Common myeloid progenitor, CD34-positive (primary cell): ENCODE data around the gene ROM1.

Experiments used
- CTCF ChIA-PET: fragments of 350-600 bp; sonication (Branson Sonifier 250); formaldehyde crosslinking; loops from one replicate; lab custom pipeline; 2021; ENCODE audit warnings: antibody characterized with exemption; lab: Charles Lee
- POLR2A ChIA-PET: fragments of 350-600 bp; sonication (Branson Sonifier 250); formaldehyde crosslinking; loops from one replicate; lab custom pipeline; 2021; ENCODE audit warnings: antibody characterized with exemption; lab: Charles Lee
- DNase-seq, 3 donors: peaks; one replicate each; pipeline versions ENCODE4 v3.0.0 to v3.0.0-alpha.2; 2013
- H3K27ac ChIP-seq, 2 experiments: 1 replicate in 1 of 2; 2 replicates in 1 of 2; pipeline ENCODE4 v1.7.0; 2013; ENCODE audit warnings: inconsistent platforms in 2 of 2, low read length in 2 of 2, mild to moderate bottlenecking in 2 of 2, low read depth in 1 of 2, moderate library complexity in 1 of 2; ENCODE audit not compliant: severe bottlenecking in 2 of 2, insufficient read depth in 1 of 2, poor library complexity in 1 of 2
- H3K27me3 ChIP-seq, 5 experiments: replicated peaks in 2 of 5; 1 replicate in 3 of 5; 2 replicates in 2 of 5; pipeline versions ENCODE4 v1.6.1 to v1.7.0; 2013; ENCODE audit warnings: low read length in 4 of 5, mild to moderate bottlenecking in 2 of 5, moderate library complexity in 2 of 5, inconsistent platforms in 1 of 5; ENCODE audit not compliant: insufficient read depth in 5 of 5, control insufficient read depth in 4 of 5
- H3K36me3 ChIP-seq, 4 experiments: 1 replicate in 2 of 4; 2 replicates in 2 of 4; pipeline versions ENCODE4 v1.6.1 to v1.7.0; 2013; ENCODE audit warnings: low read length in 3 of 4, control low read depth in 1 of 4, mild to moderate bottlenecking in 1 of 4; ENCODE audit not compliant: control insufficient read depth in 4 of 4, insufficient read depth in 4 of 4
- H3K4me1 ChIP-seq, 4 experiments: 1 replicate in 3 of 4; 2 replicates in 1 of 4; pipeline versions ENCODE4 v1.6.1 to v1.7.1; 2013; ENCODE audit warnings: low read length in 3 of 4, mild to moderate bottlenecking in 3 of 4, control low read depth in 1 of 4, inconsistent platforms in 1 of 4, moderate library complexity in 1 of 4; ENCODE audit not compliant: control insufficient read depth in 4 of 4, insufficient read depth in 4 of 4; ENCODE audit errors: control extremely low read depth in 1 of 4
- H3K4me3 ChIP-seq, 7 experiments: 1 replicate in 4 of 7; 2 replicates in 3 of 7; pipeline versions ENCODE4 v1.5.1 to v1.7.0; 2013; ENCODE audit warnings: mild to moderate bottlenecking in 7 of 7, low read length in 6 of 7, moderate library complexity in 6 of 7, inconsistent platforms in 2 of 7, low read depth in 2 of 7, control low read depth in 1 of 7; ENCODE audit not compliant: insufficient read depth in 4 of 7, control insufficient read depth in 1 of 7; ENCODE audit errors: extremely low read depth in 1 of 7
- H3K9me3 ChIP-seq, 5 experiments: 1 replicate in 4 of 5; 2 replicates in 1 of 5; pipeline versions ENCODE4 v1.6.1 to v1.7.1; 2013; ENCODE audit warnings: low read length in 4 of 5, mild to moderate bottlenecking in 2 of 5, inconsistent platforms in 1 of 5, low read depth in 1 of 5, moderate library complexity in 1 of 5; ENCODE audit not compliant: control insufficient read depth in 4 of 5, insufficient read depth in 2 of 5; ENCODE audit errors: control extremely low read depth in 1 of 5
- WGBS: methylation state at CpG from one replicate; pipeline ENCODE4 v1.1.5; 2013; ENCODE audit not compliant: insufficient coverage; 5-methylcytosine and 5-hydroxymethylcytosine counted together

Gene ROM1

GRCh38 chr11:62602141-62603071, 10.7 kb upstream of the ROM1 start:
- DNase-seq: peak in 2 of 3 donors; percentile 45 to 54
- peak overlapping the region; percentile 51 to 97 (median 72) for H3K4me3 ChIP-seq
- H3K4me1 ChIP-seq: peaks cover 18 to 43% (median 33%) of the 10 kb centered on the region in 4 experiments
- 40% methylated on average over 81 of the region's 96 CpGs for WGBS
- no peaks in the 10 kb centered on the region for H3K27me3 ChIP-seq
- peak overlapping the region in 1 of 2 experiments; percentile 94 for H3K27ac ChIP-seq
- ChIA-PET CTCF (interaction anchor here (0.9 to 4.1 kb wide), 8 partner anchors 8 to 178 kb away, joined by 3 to 21 read pairs (median 8); partner anchors contain the start of genes EML3, GNG3, ROM1 and TUT1), POLR2A (interaction anchor here (0.8 to 3.3 kb wide), 4 partner anchors 10 to 239 kb away, joined by 4 to 30 read pairs (median 8); partner anchors contain the start of genes EEF1G, EML3, ROM1 and TUT1)
- H3K36me3 ChIP-seq: peaks cover 5 to 64% (median 43%) of the 10 kb centered on the region in 4 experiments
- H3K9me3 ChIP-seq: no peaks in the 10 kb centered on the region

GRCh38 chr11:62603072-62603408, 10.0 kb upstream of the ROM1 start:
- ChIA-PET POLR2A (interaction anchor here (3.1 to 3.3 kb wide), 2 partner anchors 10 to 11 kb away, joined by 10 to 30 read pairs; partner anchors contain the start of genes EML3, ROM1 and TUT1), CTCF (interaction anchor here (0.8 to 4.1 kb wide), 5 partner anchors 8 to 178 kb away, joined by 3 to 21 read pairs (median 7); partner anchors contain the start of genes EML3, ROM1 and TUT1)
- H3K27me3 ChIP-seq: no peaks in the 10 kb centered on the region
- H3K4me3 ChIP-seq: peak overlapping the region in 1 of 7 experiments; percentile 94
- H3K4me1 ChIP-seq: peaks cover 18 to 48% (median 39%) of the 10 kb centered on the region in 4 experiments
- H3K36me3 ChIP-seq: peaks cover 3 to 58% (median 37%) of the 10 kb centered on the region in 4 experiments
- 98% methylated on average over 13 of the region's 13 CpGs for WGBS
- H3K9me3 ChIP-seq: no peaks in the 10 kb centered on the region
- no peak overlapping the region for H3K27ac ChIP-seq
- DNase-seq: no peak

- Histone ChIP-seq H3K36me3 (peaks cover 4 to 58% (median 37%) of the 10 kb centered on the region in 4 experiments), H3K4me1 (peaks cover 16 to 48% (median 39%) of the 10 kb centered on the region in 4 experiments), H3K9me3 (no peaks in the 10 kb centered on the region), H3K27me3 (no peaks in the 10 kb centered on the region), H3K27ac (no peak overlapping the region), H3K4me3 (no peak overlapping the region)
- WGBS: 81% methylated on average over 6 of the region's 8 CpGs
- peak in 2 of 3 donors; percentile 45 to 58 for DNase-seq
- ChIA-PET CTCF (interaction anchor here (0.8 to 4.1 kb wide), 5 partner anchors 9 to 179 kb away, joined by 3 to 21 read pairs (median 5); partner anchors contain the start of genes B3GAT3 and TUT1), POLR2A (interaction anchor here (3.1 kb wide), 1 partner anchor 9 kb away, joined by 10 read pairs; the partner anchor contains the start of genes EML3 and ROM1)
These were observed 9.2 kb upstream of the ROM1 start for GRCh38 chr11:62603776-62604299.

- DNase-seq: no peak
- peaks cover 10 to 48% (median 33%) of the 10 kb centered on the region in 4 experiments for H3K4me1 ChIP-seq
- no peak overlapping the region for H3K4me3 ChIP-seq
- CTCF ChIA-PET: interaction anchor here (1.1 to 4.1 kb wide), 4 partner anchors 10 to 180 kb away, joined by 3 to 21 read pairs (median 6); partner anchors contain the start of genes B3GAT3 and TUT1
- H3K36me3 ChIP-seq: peaks cover 4 to 62% (median 42%) of the 10 kb centered on the region in 4 experiments
- POLR2A ChIA-PET: no interaction called here
- WGBS: 90% methylated on average over 5 of the region's 13 CpGs
- H3K27ac ChIP-seq: no peak overlapping the region
- no peaks in the 10 kb centered on the region for H3K9me3 ChIP-seq
- no peaks in the 10 kb centered on the region for H3K27me3 ChIP-seq
These were observed 8.5 kb upstream of the ROM1 start for GRCh38 chr11:62604460-62605120.

- no peak overlapping the region for H3K27ac ChIP-seq
- no peaks in the 10 kb centered on the region for H3K27me3 ChIP-seq
- ChIA-PET POLR2A (interaction anchor here (0.5 kb wide), 1 partner anchor 74 kb away, joined by 3 read pairs; no protein-coding TSS in a partner anchor), CTCF (interaction anchor here (0.6 to 4.1 kb wide), 5 partner anchors 11 to 36 kb away, joined by 3 to 21 read pairs (median 4); partner anchors contain the start of gene TUT1)
- H3K4me3 ChIP-seq: no peak overlapping the region
- no peak for DNase-seq
- WGBS: 100% methylated on average over 5 of the region's 6 CpGs
- no peaks in the 10 kb centered on the region for H3K9me3 ChIP-seq
- H3K36me3 ChIP-seq: peaks cover 4 to 66% (median 45%) of the 10 kb centered on the region in 4 experiments
- H3K4me1 ChIP-seq: peaks cover 2 to 43% (median 26%) of the 10 kb centered on the region in 4 experiments
These were observed 7.6 kb upstream of the ROM1 start for GRCh38 chr11:62605467-62605866.

- ChIA-PET POLR2A (no interaction called here), CTCF (interaction anchor here (0.9 to 4.1 kb wide), 3 partner anchors 14 to 35 kb away, joined by 3 to 21 read pairs (median 4); partner anchors contain the start of gene TUT1)
- Histone ChIP-seq H3K9me3 (no peaks in the 10 kb centered on the region), H3K27ac (no peak overlapping the region), H3K4me1 (peaks cover 0 to 44% (median 27%) of the 10 kb centered on the region in 4 experiments), H3K4me3 (no peak overlapping the region), H3K27me3 (no peaks in the 10 kb centered on the region), H3K36me3 (peaks cover 4 to 70% (median 45%) of the 10 kb centered on the region in 4 experiments)
- no peak for DNase-seq
- WGBS: 97% methylated on average over 13 of the region's 15 CpGs
These were observed 7.2 kb upstream of the ROM1 start for GRCh38 chr11:62605902-62606301.
